H9 (cell line): ENCODE results near the gene CCDC154. TPM values are rescaled to one million over a fixed set of nuclear protein-coding genes. Genes with fewer than 3 reads are reported as not detected.

Experiments
- DNase-seq: peaks from one replicate; pipeline ENCODE4 v3.0.0-alpha.2; 2017
- H2AFZ ChIP-seq: one replicate; pipeline ENCODE4 v1.6.1; 2013; ENCODE audit warnings: mild to moderate bottlenecking, low read length, control low read depth, moderate library complexity
- H2AK5ac ChIP-seq: 2 replicates; pipeline ENCODE4 v1.6.1; 2013; ENCODE audit warnings: low read length, control low read depth, mixed read lengths; ENCODE audit not compliant: insufficient read length
- H2BK120ac ChIP-seq: one replicate; pipeline ENCODE4 v1.6.1; 2013; ENCODE audit warnings: low read depth, mild to moderate bottlenecking, low read length, control low read depth, inconsistent platforms; ENCODE audit not compliant: poor library complexity, severe bottlenecking
- H2BK12ac ChIP-seq: 2 replicates; pipeline ENCODE4 v1.6.1; 2013; ENCODE audit warnings: low read length, control low read depth, mixed read lengths, low read depth; ENCODE audit not compliant: insufficient read length
- H2BK15ac ChIP-seq: 2 replicates; pipeline ENCODE4 v1.6.1; 2013; ENCODE audit warnings: low read depth, low read length, control low read depth
- H2BK20ac ChIP-seq: one replicate; pipeline ENCODE4 v1.6.1; 2013; ENCODE audit warnings: low read depth, mild to moderate bottlenecking, low read length, control low read depth, inconsistent platforms; ENCODE audit not compliant: poor library complexity, severe bottlenecking
- H2BK5ac ChIP-seq: 2 replicates; pipeline ENCODE4 v1.6.1; 2013; ENCODE audit warnings: low read length, control low read depth, mixed read lengths; ENCODE audit not compliant: insufficient read length
- H3K14ac ChIP-seq: 2 replicates; pipeline ENCODE4 v1.6.1; 2013; ENCODE audit warnings: low read length, control low read depth; ENCODE audit not compliant: insufficient read depth
- H3K18ac ChIP-seq: 2 replicates; pipeline ENCODE4 v1.6.1; 2013; ENCODE audit warnings: low read depth, mild to moderate bottlenecking, mixed read lengths, low read length, control low read depth; ENCODE audit not compliant: insufficient read length
- H3K23ac ChIP-seq: 2 replicates; pipeline ENCODE4 v1.6.1; 2013; ENCODE audit warnings: low read length, control low read depth, mixed read lengths, low read depth; ENCODE audit not compliant: insufficient read length
- H3K23me2 ChIP-seq: 2 replicates; pipeline ENCODE4 v1.6.1; 2013; ENCODE audit warnings: low read depth, mild to moderate bottlenecking, mixed read lengths, low read length, control low read depth; ENCODE audit not compliant: insufficient read length, poor library complexity, severe bottlenecking
- H3K27ac ChIP-seq: 2 replicates; pipeline ENCODE4 v1.5.1; 2013; ENCODE audit warnings: low read length, control low read depth, mixed read lengths, low read depth; ENCODE audit not compliant: insufficient read length
- H3K27me3 ChIP-seq: 2 replicates; pipeline ENCODE4 v1.6.1; 2013; ENCODE audit warnings: low read length, control low read depth, inconsistent platforms; ENCODE audit not compliant: insufficient read depth
- H3K4ac ChIP-seq: 2 replicates; pipeline ENCODE4 v1.6.1; 2013; ENCODE audit warnings: low read depth, mild to moderate bottlenecking, control low read depth, inconsistent platforms, low read length, moderate library complexity
- H3K4me1 ChIP-seq: 2 replicates; pipeline ENCODE4 v1.6.1; 2013; ENCODE audit warnings: low read length, control low read depth, inconsistent platforms; ENCODE audit not compliant: insufficient read depth
- H3K4me2 ChIP-seq: 2 replicates; pipeline ENCODE4 v1.6.1; 2013; ENCODE audit warnings: low read length, control low read depth, mixed read lengths; ENCODE audit not compliant: insufficient read length, insufficient read depth
- H3K56ac ChIP-seq: 2 replicates; pipeline ENCODE4 v1.6.1; 2013; ENCODE audit warnings: low read depth, mild to moderate bottlenecking, mixed read lengths, low read length, control low read depth; ENCODE audit not compliant: insufficient read length
- H3K79me1 ChIP-seq: 2 replicates; pipeline ENCODE4 v1.6.1; 2013; ENCODE audit warnings: low read depth, mild to moderate bottlenecking, moderate library complexity, low read length, control low read depth, inconsistent platforms; ENCODE audit not compliant: insufficient read depth, poor library complexity, severe bottlenecking
- H3K79me2 ChIP-seq: 2 replicates; pipeline ENCODE4 v1.6.1; 2013; ENCODE audit warnings: low read length, control low read depth, inconsistent platforms; ENCODE audit not compliant: insufficient read depth
- H3K9ac ChIP-seq: 2 replicates; pipeline ENCODE4 v1.6.1; 2013; ENCODE audit warnings: low read length, control low read depth, mixed read lengths; ENCODE audit not compliant: insufficient read length; ENCODE audit errors: extremely low read depth
- H3K9me3 ChIP-seq: one replicate; pipeline ENCODE4 v1.6.1; 2013; ENCODE audit warnings: low read depth, low read length, inconsistent platforms; ENCODE audit not compliant: control insufficient read depth
- H3T11ph ChIP-seq: one replicate; pipeline ENCODE4 v1.6.1; 2013; ENCODE audit warnings: mild to moderate bottlenecking, low read length, control low read depth, inconsistent platforms
- H4K20me1 ChIP-seq: one replicate; pipeline ENCODE4 v1.6.1; 2013; ENCODE audit not compliant: control insufficient read depth, insufficient read length, insufficient read depth
- H4K5ac ChIP-seq: 2 replicates; pipeline ENCODE4 v1.6.1; 2013; ENCODE audit warnings: low read depth, mild to moderate bottlenecking, mixed read lengths, low read length, control low read depth; ENCODE audit not compliant: insufficient read length
- H4K8ac ChIP-seq: replicated peaks from 2 replicates; pipeline ENCODE4 v1.6.1; 2013; ENCODE audit warnings: low read length, control low read depth, mixed read lengths, low read depth; ENCODE audit not compliant: insufficient read length
- H4K91ac ChIP-seq: 2 replicates; pipeline ENCODE4 v1.6.1; 2013; ENCODE audit warnings: low read depth, mild to moderate bottlenecking, moderate library complexity, mixed read lengths, low read length, control low read depth; ENCODE audit not compliant: insufficient read length
- H3K27ac Mint-ChIP-seq, 3 experiments: 2 replicates in 2 of 3; 3 replicates in 1 of 3; pipeline ENCODE4 v1.8.0; 2020 to 2021; ENCODE audit warnings: mixed read lengths in 3 of 3, mild to moderate bottlenecking in 1 of 3, moderate library complexity in 1 of 3
- H3K27me3 Mint-ChIP-seq: 2 replicates; pipeline ENCODE4 v1.8.0; 2021; ENCODE audit warnings: low read depth, mild to moderate bottlenecking, moderate library complexity, mixed read lengths
- H3K36me3 Mint-ChIP-seq, 3 experiments: 2 replicates in 2 of 3; 3 replicates in 1 of 3; pipeline ENCODE4 v1.8.0; 2020 to 2021; ENCODE audit warnings: low read depth in 3 of 3, mixed read lengths in 3 of 3; ENCODE audit not compliant: insufficient read depth in 1 of 3
- H3K4me1 Mint-ChIP-seq, 2 experiments: 2 replicates each; pipeline ENCODE4 v1.8.0; 2020; ENCODE audit warnings: mixed read lengths in 2 of 2
- H3K4me3 Mint-ChIP-seq, 2 experiments: 2 replicates in 1 of 2; 3 replicates in 1 of 2; pipeline ENCODE4 v1.8.0; 2020 to 2021; ENCODE audit warnings: mild to moderate bottlenecking in 2 of 2, mixed read lengths in 2 of 2, moderate library complexity in 1 of 2
- H3K9me3 Mint-ChIP-seq, 2 experiments: 2 replicates in 1 of 2; 3 replicates in 1 of 2; pipeline ENCODE4 v1.8.0; 2020; ENCODE audit warnings: mild to moderate bottlenecking in 2 of 2, mixed read lengths in 2 of 2, moderate library complexity in 1 of 2
- WGBS: extraction: QIAGEN DNeasy Blood & Tissue Kit; methylation state at CpG from one replicate; pipeline ENCODE4 v1.1.7; 2013; ENCODE audit warnings: missing lambda C conversion rate, low lambda C conversion rate, mixed read lengths; ENCODE audit not compliant: insufficient read length; ENCODE audit errors: extremely low coverage; 5-methylcytosine and 5-hydroxymethylcytosine counted together
- total RNA-seq: library from RNA; stranded (reverse); gene quantifications from 2 replicates; pipeline ENCODE4 v1.2.1, GENCODE V29; 2021
- TF ChIP-seq, protein P1 (sequence below): fragments of 200-600 bp; sonication (generic); conservative IDR thresholded peaks from 3 replicates; pipeline ENCODE4 v1.8.0; 2021; ENCODE audit warnings: antibody characterized with exemption, mild to moderate bottlenecking

The CCDC154 gene
- total RNA-seq, 1 experiment from 2014 or later: 1.3 TPM

DNA sequence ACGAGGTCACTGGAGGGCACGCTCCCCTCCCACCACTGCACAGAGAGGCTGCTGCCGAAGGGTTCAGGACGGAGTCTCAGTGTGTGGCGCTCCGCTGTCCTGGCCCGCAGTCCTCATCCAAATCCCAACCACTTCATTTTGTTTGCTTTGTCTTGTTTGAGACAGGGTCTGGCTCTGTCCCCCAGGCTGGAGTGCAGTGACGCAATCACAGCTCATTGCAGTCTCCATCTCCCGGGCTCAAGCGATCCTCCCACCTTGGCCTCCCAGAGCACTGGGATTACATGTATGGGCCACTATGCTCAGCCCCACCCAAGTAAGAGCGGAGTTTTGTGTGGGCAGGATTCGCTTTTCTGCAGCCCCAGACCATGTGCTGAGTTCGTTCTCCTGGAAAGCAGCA lies 42.6 kb downstream of the CCDC154 start:
- Histone ChIP-seq H3K23ac (no peak overlapping the region), H3K23me2 (no peaks in the 10 kb centered on the region), H2AK5ac (no peak overlapping the region), H2AFZ (no peak overlapping the region), H4K5ac (no peak overlapping the region), H3K4me1 (no peaks in the 10 kb centered on the region), H4K91ac (no peak overlapping the region), H3K9ac (no peak overlapping the region), H3K4ac (no peak overlapping the region), H2BK5ac (no peak overlapping the region), H2BK120ac (no peak overlapping the region), H4K20me1 (no peaks in the 10 kb centered on the region), H3K27ac (no peak overlapping the region), H3K79me1 (no peaks in the 10 kb centered on the region), H3K4me2 (no peak overlapping the region), H4K8ac (no peak overlapping the region), H2BK15ac (no peak overlapping the region), H2BK12ac (no peak overlapping the region), H3K14ac (no peak overlapping the region), H2BK20ac (no peak overlapping the region), H3K18ac (no peak overlapping the region), H3K56ac (no peak overlapping the region), H3K79me2 (no peaks in the 10 kb centered on the region; the same call in 1 of the 2 replicates), H3K9me3 (no peaks in the 10 kb centered on the region), H3K27me3 (no peaks in the 10 kb centered on the region), H3T11ph (no peak overlapping the region)
- no peaks in the 10 kb centered on the region for H3K4me1 Mint-ChIP-seq
- H3K27me3 Mint-ChIP-seq: no peaks in the 10 kb centered on the region
- DNase-seq: no peak
- no peaks in the 10 kb centered on the region for H3K9me3 Mint-ChIP-seq
- H3K36me3 Mint-ChIP-seq: peaks cover 7 to 30% (median 30%) of the 10 kb centered on the region in 3 experiments; a peak in 6 of 7 replicates
- WGBS: no CpG with 5 or more reads among the region's 13 CpGs
- H3K4me3 Mint-ChIP-seq: no peak overlapping the region
- H3K27ac Mint-ChIP-seq: no peak overlapping the region
- TF ChIP-seq, protein P1, sequence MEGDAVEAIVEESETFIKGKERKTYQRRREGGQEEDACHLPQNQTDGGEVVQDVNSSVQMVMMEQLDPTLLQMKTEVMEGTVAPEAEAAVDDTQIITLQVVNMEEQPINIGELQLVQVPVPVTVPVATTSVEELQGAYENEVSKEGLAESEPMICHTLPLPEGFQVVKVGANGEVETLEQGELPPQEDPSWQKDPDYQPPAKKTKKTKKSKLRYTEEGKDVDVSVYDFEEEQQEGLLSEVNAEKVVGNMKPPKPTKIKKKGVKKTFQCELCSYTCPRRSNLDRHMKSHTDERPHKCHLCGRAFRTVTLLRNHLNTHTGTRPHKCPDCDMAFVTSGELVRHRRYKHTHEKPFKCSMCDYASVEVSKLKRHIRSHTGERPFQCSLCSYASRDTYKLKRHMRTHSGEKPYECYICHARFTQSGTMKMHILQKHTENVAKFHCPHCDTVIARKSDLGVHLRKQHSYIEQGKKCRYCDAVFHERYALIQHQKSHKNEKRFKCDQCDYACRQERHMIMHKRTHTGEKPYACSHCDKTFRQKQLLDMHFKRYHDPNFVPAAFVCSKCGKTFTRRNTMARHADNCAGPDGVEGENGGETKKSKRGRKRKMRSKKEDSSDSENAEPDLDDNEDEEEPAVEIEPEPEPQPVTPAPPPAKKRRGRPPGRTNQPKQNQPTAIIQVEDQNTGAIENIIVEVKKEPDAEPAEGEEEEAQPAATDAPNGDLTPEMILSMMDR: no peak
